Stimulated activated memory B cell treated with anti-CD40 and anti-IgM and Interleukin-4, amounts not matched to agents 10 μg/mL and 1 μg/mL and 100 μg/mL, for 72 hours (primary cell): ENCODE measurements around the gene FLRT1.

Experiments
- ATAC-seq: fragments of 150-1000 bp; cut with Tn5 transposase; 2 replicates; pipeline ENCODE4 v1.10.0; 2021
- H3K27ac Mint-ChIP-seq: one replicate; pipeline ENCODE4 v1.8.0; 2022; ENCODE audit warnings: mild to moderate bottlenecking, mixed read lengths
- H3K27me3 Mint-ChIP-seq: one replicate; pipeline ENCODE4 v1.8.0; 2022; ENCODE audit warnings: mixed read lengths
- H3K36me3 Mint-ChIP-seq: one replicate; pipeline ENCODE4 v1.8.0; 2022; ENCODE audit warnings: mixed read lengths
- H3K4me1 Mint-ChIP-seq: one replicate; pipeline ENCODE4 v1.8.0; 2022; ENCODE audit warnings: mixed read lengths
- H3K4me3 Mint-ChIP-seq: one replicate; pipeline ENCODE4 v1.8.0; 2022; ENCODE audit warnings: mild to moderate bottlenecking, moderate library complexity, mixed read lengths
- H3K9me3 Mint-ChIP-seq: one replicate; pipeline ENCODE4 v1.8.0; 2022; ENCODE audit warnings: mixed read lengths

FLRT1 gene, protein sequence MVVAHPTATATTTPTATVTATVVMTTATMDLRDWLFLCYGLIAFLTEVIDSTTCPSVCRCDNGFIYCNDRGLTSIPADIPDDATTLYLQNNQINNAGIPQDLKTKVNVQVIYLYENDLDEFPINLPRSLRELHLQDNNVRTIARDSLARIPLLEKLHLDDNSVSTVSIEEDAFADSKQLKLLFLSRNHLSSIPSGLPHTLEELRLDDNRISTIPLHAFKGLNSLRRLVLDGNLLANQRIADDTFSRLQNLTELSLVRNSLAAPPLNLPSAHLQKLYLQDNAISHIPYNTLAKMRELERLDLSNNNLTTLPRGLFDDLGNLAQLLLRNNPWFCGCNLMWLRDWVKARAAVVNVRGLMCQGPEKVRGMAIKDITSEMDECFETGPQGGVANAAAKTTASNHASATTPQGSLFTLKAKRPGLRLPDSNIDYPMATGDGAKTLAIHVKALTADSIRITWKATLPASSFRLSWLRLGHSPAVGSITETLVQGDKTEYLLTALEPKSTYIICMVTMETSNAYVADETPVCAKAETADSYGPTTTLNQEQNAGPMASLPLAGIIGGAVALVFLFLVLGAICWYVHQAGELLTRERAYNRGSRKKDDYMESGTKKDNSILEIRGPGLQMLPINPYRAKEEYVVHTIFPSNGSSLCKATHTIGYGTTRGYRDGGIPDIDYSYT

DNA sequence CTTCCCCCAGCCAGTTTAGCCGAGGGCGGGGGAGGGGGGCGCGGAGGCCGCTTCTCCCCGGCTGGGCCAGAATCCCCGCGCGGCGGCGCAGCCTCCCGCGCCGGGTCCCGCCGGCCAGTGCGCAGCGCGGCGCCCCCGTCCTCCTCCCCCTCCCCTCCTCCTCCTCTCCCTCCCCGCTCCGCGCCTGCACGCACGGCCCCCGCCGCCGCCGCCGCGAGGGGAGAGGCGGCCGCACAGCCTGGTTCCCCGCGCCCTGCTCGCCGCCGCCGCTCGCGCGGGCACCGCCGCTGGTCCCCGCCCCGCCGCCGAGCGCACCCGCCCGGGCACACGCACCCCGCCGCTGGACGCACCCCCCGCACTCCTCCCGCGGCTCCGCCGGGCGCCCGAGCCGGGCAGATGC lies at the start of gene FLRT1:
FLRT1 (plus strand) TSS at position 356 of the 400 bp plus-strand sequence. CDS start 80,337 bp downstream, outside the sequence.
- peak within 1 kb of the TSS; percentile 49 for H3K4me3 Mint-ChIP-seq

DNA sequence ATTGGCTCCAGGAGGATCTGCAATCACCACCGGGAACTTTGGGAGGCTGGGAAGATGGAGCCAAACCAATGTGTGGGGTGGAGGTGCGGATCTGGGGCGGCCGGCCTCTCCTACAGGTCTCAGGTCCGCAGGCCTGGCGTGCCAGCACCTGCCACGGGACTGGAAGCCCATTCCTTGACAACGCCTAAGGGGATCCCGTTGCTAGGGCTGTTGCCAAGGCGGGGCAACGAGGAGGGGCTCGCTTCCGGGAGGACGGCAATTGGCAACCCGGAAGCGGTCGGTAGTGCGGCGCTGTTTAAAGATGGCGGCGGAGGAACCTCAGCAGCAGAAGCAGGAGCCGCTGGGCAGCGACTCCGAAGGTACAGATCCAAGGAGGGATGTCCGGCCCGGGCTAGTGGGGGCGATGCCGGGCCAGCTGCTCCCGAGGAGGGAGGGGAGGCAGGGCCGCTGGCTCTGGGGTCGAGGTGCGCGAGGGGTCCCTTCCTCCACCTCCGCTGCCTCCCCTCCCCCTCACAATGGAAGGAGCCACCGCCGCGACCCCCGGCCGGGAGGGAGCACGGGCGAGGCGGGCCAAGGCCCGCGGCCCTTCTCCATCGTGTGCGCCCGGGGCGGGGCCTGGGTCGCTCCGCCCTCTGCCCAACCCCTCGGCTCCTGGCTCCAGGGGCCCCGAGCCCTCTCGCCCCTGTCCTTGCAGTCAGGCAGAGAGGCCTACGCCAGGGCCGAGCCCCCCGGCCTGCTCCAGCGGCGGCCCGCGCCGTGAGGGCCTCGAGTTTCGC lies 49.4 kb upstream of the FLRT1 start, which contains the start of gene OTUB1:
OTUB1 (plus strand) TSS at position 283 of the 776 bp plus-strand sequence; CDS start at position 302, 19 bp downstream.
- no peaks in the 10 kb centered on the region for H3K27me3 Mint-ChIP-seq
- H3K4me1 Mint-ChIP-seq, result peaks cover 50% of the 10 kb centered on the region
- no peaks in the 10 kb centered on the region for H3K9me3 Mint-ChIP-seq
- peak within 1 kb of the TSS; percentile 99 for H3K27ac Mint-ChIP-seq
- peak within 1 kb of the TSS; percentile 99 for H3K4me3 Mint-ChIP-seq
- peak; percentile 95 for ATAC-seq
- H3K36me3 Mint-ChIP-seq, result peaks cover 34% of the 10 kb centered on the region

More for the DNA sequence above, at the start of gene FLRT1:
- Mint-ChIP-seq H3K4me1 (peaks cover 7% of the 10 kb centered on the region), H3K9me3 (no peaks in the 10 kb centered on the region), H3K27me3 (peaks cover 83% of the 10 kb centered on the region), H3K36me3 (no peaks in the 10 kb centered on the region), H3K27ac (no peak within 1 kb of the TSS)
- no peak for ATAC-seq

DNA sequence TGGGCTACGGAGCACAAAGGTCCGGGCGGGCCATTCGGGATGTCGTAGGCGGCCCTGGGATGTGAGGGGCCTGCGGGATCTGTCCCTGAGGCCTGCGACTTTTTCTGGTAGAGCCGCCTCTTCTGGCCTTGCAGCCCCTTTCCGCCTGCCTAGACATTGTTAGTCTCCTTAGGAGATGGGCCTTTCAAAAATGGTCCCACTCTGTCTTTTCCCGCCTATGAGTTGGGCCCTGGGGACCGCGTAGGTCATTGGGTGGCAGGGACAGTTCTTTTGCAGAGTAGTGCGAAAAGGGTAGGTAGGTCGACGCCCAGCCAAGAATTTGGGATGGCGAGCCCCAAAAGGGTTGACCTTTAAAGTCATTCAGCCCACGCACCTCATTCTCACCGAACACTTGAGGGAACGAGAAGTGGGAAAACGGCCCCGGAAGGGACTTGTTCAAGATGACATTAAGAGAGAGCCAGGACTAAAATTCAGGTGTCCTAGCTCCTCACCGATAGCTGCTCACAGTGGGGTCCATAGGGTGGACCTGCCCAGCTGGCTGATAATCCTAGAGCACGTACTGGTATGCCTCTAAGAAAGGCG lies 48.7 kb upstream of the FLRT1 start:
- Mint-ChIP-seq H3K27me3 (no peaks in the 10 kb centered on the region), H3K36me3 (peaks cover 41% of the 10 kb centered on the region), H3K27ac (no peak overlapping the region), H3K4me1 (peaks cover 50% of the 10 kb centered on the region), H3K4me3 (peak overlapping the region; percentile 69), H3K9me3 (no peaks in the 10 kb centered on the region)
- no peak for ATAC-seq

DNA sequence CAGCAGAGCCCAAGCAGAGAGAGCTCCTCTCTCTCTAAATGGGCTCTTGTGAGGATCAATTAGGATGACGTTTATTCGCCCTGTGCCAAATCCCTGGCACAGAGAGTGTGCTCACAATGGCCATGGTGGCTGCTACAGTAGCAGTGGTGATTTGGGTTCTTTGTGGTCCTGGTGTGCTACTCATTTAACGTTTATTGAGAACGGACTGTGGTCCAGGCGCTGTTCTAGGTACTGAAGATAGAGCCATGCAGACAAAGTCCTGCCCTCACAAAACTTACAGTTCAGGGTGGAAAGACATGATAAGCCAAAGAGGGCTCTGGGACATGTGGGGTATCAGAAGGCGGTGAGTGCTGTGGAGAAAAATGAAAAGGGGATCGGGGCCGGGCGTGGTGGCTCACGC lies 44.2 kb upstream of the FLRT1 start:
- Mint-ChIP-seq H3K4me1 (peaks cover 35% of the 10 kb centered on the region), H3K27ac (peak overlapping the region; percentile 46), H3K9me3 (no peaks in the 10 kb centered on the region), H3K27me3 (no peaks in the 10 kb centered on the region), H3K36me3 (peaks cover 76% of the 10 kb centered on the region), H3K4me3 (no peak overlapping the region)
- no peak for ATAC-seq

DNA sequence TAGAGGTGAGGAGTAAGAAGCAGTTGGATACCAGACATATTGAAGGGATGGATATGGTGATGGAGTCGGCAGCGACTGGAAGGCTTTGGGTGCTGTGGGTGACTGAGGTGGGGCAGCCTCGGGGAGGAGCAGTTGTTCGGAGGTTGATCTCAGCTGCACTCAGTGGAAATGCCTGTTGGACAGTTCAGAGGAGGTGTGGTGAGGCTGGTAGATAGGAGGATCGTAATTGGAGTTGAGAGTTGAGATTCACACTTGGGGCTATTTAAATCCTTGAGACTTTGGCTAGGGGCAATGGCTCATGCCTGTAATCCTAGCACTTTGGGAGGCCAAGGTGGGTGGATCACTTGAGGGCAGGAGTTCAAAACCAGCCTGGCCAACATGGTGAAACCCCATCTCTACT lies 42.6 kb upstream of the FLRT1 start:
- H3K27me3 Mint-ChIP-seq, result no peaks in the 10 kb centered on the region
- H3K36me3 Mint-ChIP-seq, result peaks cover 91% of the 10 kb centered on the region
- peaks cover 35% of the 10 kb centered on the region for H3K4me1 Mint-ChIP-seq
- H3K9me3 Mint-ChIP-seq, result no peaks in the 10 kb centered on the region
- no peak for ATAC-seq
- H3K27ac Mint-ChIP-seq, result peak overlapping the region; percentile 12
- H3K4me3 Mint-ChIP-seq, result no peak overlapping the region

DNA sequence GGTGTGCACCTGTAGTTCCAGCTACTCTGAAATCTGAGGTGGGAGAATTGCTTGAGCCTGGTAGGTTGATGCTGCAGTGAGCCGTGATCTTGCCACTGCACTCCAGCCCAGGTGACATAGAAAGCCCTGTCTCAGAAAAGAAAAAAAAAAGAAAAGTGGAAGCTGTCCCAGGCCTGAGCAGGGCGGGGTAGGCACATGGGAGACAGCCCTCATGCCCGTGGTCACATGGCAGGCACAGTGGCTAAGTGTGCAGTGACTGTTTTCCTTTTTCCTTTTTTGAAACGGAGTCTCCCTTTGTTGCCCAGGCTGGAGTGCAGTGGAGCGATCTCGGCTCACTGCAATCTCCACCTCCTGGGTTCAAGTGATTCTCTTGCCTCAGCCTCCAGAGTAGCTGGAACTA lies 41.7 kb upstream of the FLRT1 start:
- Mint-ChIP-seq H3K36me3 (peaks cover 89% of the 10 kb centered on the region), H3K4me1 (peaks cover 39% of the 10 kb centered on the region)

DNA sequence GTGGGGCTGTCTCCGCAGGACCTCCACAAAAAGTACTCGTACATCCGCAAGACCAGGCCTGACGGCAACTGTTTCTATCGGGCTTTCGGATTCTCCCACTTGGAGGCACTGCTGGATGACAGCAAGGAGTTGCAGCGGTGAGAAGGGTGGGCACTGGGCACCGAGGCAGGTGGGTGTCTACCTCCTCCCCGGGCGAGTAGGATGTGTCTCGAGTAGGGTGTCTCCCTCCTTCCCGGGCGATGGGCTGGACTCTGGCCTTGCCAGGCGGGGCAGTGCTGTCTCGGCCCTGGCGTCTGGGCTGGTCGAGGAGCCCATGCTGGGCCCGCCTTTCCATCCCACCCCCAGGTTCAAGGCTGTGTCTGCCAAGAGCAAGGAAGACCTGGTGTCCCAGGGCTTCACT lies 39.2 kb upstream of the FLRT1 start:
- H3K27me3 Mint-ChIP-seq, result no peaks in the 10 kb centered on the region
- ATAC-seq, result no peak

More for the DNA sequence above, 41.7 kb upstream of the FLRT1 start:
- H3K4me3 Mint-ChIP-seq, result no peak overlapping the region
- no peaks in the 10 kb centered on the region for H3K27me3 Mint-ChIP-seq
- no peak overlapping the region for H3K27ac Mint-ChIP-seq
- no peaks in the 10 kb centered on the region for H3K9me3 Mint-ChIP-seq
- ATAC-seq, result no peak

DNA sequence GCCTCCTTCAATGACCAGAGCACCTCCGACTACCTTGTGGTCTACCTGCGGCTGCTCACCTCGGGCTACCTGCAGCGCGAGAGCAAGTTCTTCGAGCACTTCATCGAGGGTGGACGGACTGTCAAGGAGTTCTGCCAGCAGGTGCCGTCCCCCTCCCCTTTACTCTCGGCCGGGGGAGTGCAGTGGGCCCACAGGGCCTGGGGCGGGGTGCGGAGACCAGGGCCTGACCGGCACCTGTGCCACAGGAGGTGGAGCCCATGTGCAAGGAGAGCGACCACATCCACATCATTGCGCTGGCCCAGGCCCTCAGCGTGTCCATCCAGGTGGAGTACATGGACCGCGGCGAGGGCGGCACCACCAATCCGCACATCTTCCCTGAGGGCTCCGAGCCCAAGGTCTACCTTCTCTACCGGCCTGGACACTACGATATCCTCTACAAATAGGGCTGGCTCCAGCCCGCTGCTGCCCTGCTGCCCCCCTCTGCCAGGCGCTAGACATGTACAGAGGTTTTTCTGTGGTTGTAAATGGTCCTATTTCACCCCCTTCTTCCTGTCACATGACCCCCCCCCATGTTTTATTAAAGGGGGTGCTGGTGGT lies 38.5 kb upstream of the FLRT1 start:
- Mint-ChIP-seq H3K27me3 (no peaks in the 10 kb centered on the region), H3K27ac (no peak overlapping the region), H3K9me3 (no peaks in the 10 kb centered on the region), H3K4me3 (no peak overlapping the region), H3K36me3 (peaks cover 60% of the 10 kb centered on the region), H3K4me1 (peaks cover 36% of the 10 kb centered on the region)
- no peak for ATAC-seq

More for the DNA sequence above, 39.2 kb upstream of the FLRT1 start:
- H3K9me3 Mint-ChIP-seq, result no peaks in the 10 kb centered on the region
- peaks cover 43% of the 10 kb centered on the region for H3K4me1 Mint-ChIP-seq
- H3K27ac Mint-ChIP-seq, result no peak overlapping the region
- H3K36me3 Mint-ChIP-seq, result peaks cover 67% of the 10 kb centered on the region
- no peak overlapping the region for H3K4me3 Mint-ChIP-seq

DNA sequence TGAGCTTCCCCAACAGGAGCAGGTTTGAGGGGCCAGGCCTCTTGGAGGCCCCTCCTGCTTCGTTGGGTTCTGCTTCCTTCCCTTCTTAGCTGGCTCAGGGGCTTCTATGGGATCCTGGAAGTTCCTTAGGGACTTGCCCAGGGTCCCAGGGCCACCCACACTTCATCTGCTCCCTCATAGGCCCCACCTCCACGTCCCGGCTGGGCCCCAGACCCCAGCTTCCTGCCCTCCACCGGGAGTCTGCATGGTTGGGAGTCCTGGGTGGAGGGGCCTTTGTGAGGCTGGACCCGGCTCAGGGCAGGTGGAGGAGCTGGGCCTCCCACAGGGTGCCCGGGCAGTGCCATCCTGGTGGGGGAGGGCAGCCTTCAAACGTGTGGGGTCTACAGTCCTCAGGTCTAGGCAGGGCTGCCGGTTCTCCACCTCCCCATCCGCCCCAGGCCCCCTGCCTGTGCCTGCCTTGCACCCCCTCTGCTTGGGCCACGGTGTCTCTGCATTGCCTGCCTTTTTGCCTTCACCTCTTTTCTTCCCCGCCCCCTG lies 37.9 kb upstream of the FLRT1 start:
- ATAC-seq, result no peak
- H3K4me3 Mint-ChIP-seq, result no peak overlapping the region
- no peaks in the 10 kb centered on the region for H3K9me3 Mint-ChIP-seq
- no peak overlapping the region for H3K27ac Mint-ChIP-seq
- H3K36me3 Mint-ChIP-seq, result peaks cover 56% of the 10 kb centered on the region
- peaks cover 34% of the 10 kb centered on the region for H3K4me1 Mint-ChIP-seq
- no peaks in the 10 kb centered on the region for H3K27me3 Mint-ChIP-seq

DNA sequence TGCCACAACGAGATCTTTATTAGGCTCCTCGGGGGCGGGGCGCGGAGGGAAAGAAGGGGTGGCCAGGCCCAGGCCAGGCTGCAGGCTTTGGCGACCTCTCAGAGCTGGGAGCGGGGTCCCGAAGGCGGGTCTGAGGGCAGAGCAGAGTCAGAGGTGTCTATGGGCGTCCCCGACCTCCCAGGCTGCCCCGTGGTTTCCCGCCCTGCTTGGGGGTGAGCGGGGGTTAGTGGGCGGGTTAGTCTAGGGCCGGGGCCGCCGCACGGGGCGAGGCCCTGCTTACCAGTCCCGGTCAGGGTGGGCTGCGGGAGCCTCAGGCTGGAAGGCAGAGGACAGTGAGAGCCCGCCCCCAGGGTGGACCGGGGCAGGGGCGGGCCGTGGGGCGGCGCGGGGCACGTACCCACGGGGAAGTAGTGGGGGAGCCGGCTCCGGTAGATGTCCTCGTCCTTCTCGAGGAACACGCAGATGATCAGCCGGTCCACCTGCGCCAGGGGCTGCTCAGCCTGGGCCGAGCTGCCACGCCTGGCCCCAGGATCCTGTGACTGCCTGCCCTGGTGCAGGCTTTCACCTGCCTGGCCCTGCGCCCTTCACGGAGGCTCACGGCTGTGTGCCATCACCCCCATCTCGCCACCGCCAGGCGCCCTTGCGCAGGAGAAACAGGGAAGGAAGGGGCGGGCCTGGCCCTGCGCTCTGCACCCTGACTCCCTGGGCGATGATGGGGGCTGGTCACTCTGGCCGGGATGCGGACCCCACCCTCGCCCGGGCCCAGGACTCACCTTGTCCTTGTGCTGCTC lies 37.0 kb upstream of the FLRT1 start:
- ATAC-seq, result peak; percentile 3
- H3K9me3 Mint-ChIP-seq, result no peaks in the 10 kb centered on the region
- peaks cover 47% of the 10 kb centered on the region for H3K36me3 Mint-ChIP-seq
- H3K4me3 Mint-ChIP-seq, result peak overlapping the region; percentile 58
- H3K4me1 Mint-ChIP-seq, result peaks cover 29% of the 10 kb centered on the region
- no peak overlapping the region for H3K27ac Mint-ChIP-seq
- no peaks in the 10 kb centered on the region for H3K27me3 Mint-ChIP-seq

DNA sequence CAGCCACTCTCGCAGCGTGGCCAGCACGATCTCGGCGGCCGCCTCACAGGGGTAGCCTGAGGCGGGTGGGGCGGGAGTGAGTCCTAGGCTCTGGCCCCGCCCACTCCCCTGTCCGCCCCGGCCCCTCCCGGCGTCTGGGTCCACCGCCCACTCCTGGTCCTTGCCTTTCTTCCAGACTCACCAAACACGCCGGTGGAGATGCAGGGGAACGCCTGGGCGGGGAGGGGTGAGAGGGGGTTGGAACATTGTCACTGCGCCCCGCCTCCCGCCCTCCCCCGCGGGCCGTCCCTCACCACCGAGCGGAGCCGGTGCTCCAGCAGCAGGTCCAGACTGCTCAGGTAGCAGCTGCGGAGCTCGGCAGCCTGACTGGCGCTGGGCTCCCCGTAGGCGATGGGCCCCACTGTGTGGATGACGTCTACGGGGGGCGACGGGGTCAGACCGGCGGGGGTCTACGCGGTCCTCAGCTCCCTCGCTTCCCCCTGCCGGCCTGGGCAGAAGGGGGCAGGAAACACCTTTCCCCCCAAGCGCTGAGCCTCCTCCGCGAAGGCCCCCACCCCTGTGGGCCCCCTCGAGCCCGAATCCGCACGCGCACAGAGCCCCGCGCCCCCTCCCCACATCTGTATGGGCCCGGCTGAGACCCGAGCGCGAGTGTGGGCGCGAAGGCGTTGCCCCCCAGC lies 36.2 kb upstream of the FLRT1 start:
- ATAC-seq, result peak; percentile 72
- no peaks in the 10 kb centered on the region for H3K9me3 Mint-ChIP-seq
- peaks cover 29% of the 10 kb centered on the region for H3K4me1 Mint-ChIP-seq
- H3K36me3 Mint-ChIP-seq, result peaks cover 42% of the 10 kb centered on the region
- no peak overlapping the region for H3K27ac Mint-ChIP-seq
- H3K4me3 Mint-ChIP-seq, result peak overlapping the region; percentile 65
- no peaks in the 10 kb centered on the region for H3K27me3 Mint-ChIP-seq

DNA sequence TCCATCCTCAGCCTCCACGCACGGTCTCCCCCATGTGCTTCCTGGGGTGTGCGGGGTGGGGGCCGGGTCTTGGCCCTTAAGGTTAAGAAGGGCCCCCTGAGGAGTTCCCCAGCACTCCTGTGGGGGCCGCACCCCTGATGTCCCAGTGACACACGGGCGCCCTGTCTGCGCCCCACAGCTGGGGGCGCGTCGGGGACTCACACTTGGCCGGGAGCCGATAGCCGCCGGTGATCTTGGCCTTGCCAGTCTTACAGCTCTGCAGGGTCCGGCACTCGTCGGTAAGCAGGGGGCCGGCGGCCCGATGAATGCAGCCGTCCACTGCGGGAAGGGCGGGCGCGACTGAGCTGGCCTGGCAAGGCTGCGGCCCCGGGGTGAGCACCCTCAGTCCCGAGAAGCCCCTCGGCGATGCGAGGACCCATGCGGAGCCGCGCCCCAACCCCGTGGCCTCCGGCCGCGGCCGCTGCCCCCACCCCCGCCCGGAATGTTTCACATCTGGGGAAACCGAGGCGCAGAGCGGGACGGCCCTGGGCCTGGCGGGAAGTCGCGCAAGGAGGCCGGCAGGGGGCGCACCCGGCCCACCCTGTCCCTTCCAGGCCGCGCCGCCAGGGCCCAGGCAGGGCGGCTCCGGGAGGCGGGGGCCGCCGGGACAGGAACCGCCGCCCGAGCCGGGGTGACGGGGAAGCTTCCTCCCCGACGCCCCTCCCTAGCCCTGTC lies 35.5 kb upstream of the FLRT1 start:
- Mint-ChIP-seq H3K27me3 (peaks cover under 1% of the 10 kb centered on the region), H3K4me1 (peaks cover 29% of the 10 kb centered on the region), H3K4me3 (peak overlapping the region; percentile 65), H3K27ac (no peak overlapping the region), H3K36me3 (peaks cover 35% of the 10 kb centered on the region), H3K9me3 (no peaks in the 10 kb centered on the region)
- peak; percentile 85 for ATAC-seq
